Astrocyte of the spinal cord (primary cell): Measurements from ENCODE around the gene KCNQ1.

ENCODE experiments used
- DNase-seq: peaks from one replicate; pipeline ENCODE4 v3.0.0; 2011; ENCODE audit warnings: low read depth, low spot score
- H3K4me3 ChIP-seq: 2 replicates; pipeline ENCODE4 v1.5.1; 2011; ENCODE audit warnings: low read depth, mild to moderate bottlenecking, low read length, moderate library complexity
- in situ Hi-C: cut with HindIII; loops from 2 replicates; pipeline ENCODE4 v1.10.0; 2017; ENCODE audit warnings: low sequenced_read_pairs
- TF ChIP-seq, protein P1 (sequence below): IDR thresholded peaks from 2 replicates; pipeline ENCODE4 v1.5.1; 2012; ENCODE audit warnings: low read depth, mild to moderate bottlenecking, low read length, inconsistent platforms

Gene KCNQ1

DNA sequence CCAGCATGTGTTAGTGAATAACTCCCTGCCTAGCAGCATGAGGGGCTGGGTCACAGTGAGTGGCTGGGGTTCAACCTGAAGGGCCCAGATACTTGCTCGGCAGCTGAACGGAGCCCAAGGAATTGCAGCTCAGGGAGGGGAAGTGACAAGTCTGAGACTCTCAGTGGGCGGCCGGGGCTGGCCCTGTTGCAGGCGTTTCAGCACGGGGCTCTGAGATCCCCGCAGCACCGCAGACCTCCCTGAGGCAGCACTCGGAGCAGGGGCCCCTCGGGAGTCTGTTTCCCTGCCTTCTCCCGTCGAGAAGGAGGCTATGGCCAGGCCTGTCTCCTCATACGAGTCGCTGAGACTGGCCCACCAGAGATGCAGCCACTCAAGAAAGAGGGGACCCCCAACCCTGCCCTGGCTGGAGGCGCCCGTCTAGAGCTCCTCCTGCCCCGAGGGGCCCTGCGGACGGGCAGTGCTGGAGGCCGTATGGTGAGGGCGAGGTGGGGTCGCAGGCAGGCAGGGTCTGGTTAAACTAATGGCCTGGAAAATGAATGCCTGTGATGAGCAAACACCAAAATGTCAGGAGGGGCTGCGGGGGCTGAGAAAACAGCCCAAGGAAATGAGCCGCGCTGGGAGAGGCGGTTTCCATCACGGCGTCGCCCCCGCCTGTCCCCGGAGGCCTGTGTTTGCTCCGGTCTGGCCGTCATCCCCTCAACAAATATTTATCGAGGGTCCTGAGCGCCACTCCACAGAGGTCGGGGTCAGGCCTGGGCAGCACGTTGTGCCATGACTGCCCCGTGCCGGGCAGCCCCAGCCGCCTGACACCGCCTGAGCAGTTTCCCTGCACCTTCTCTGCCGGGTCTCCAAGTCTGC lies 35.0 kb upstream of the KCNQ1 start:
- TF ChIP-seq, protein P1, sequence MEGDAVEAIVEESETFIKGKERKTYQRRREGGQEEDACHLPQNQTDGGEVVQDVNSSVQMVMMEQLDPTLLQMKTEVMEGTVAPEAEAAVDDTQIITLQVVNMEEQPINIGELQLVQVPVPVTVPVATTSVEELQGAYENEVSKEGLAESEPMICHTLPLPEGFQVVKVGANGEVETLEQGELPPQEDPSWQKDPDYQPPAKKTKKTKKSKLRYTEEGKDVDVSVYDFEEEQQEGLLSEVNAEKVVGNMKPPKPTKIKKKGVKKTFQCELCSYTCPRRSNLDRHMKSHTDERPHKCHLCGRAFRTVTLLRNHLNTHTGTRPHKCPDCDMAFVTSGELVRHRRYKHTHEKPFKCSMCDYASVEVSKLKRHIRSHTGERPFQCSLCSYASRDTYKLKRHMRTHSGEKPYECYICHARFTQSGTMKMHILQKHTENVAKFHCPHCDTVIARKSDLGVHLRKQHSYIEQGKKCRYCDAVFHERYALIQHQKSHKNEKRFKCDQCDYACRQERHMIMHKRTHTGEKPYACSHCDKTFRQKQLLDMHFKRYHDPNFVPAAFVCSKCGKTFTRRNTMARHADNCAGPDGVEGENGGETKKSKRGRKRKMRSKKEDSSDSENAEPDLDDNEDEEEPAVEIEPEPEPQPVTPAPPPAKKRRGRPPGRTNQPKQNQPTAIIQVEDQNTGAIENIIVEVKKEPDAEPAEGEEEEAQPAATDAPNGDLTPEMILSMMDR: no peak
- no peak for DNase-seq
- no peak overlapping the region for H3K4me3 ChIP-seq
- in situ Hi-C loops: no loop called here

DNA sequence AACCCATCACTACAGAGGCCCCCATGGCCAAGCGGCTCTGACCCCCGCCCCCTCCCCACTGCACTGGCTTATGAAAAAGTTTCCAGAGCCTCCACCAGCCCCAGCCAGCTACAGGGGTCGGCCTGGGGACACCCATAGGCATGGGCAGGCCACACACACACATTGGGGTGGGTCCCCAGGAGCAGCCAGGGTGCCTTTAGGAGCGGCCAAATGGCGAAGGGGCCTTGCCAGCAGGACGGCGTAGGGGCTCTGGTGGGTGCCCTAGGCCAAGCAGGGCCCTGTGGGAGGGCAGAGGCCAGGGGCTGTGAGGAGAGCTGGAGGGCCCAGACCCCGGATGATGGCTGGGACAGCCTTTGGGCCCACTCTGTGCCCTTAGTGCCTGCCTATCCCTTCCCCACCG lies 34.2 kb upstream of the KCNQ1 start:
- H3K4me3 ChIP-seq: no peak overlapping the region
- in situ Hi-C loops: no loop called here
- TF ChIP-seq, protein P1: no peak
- no peak for DNase-seq

DNA sequence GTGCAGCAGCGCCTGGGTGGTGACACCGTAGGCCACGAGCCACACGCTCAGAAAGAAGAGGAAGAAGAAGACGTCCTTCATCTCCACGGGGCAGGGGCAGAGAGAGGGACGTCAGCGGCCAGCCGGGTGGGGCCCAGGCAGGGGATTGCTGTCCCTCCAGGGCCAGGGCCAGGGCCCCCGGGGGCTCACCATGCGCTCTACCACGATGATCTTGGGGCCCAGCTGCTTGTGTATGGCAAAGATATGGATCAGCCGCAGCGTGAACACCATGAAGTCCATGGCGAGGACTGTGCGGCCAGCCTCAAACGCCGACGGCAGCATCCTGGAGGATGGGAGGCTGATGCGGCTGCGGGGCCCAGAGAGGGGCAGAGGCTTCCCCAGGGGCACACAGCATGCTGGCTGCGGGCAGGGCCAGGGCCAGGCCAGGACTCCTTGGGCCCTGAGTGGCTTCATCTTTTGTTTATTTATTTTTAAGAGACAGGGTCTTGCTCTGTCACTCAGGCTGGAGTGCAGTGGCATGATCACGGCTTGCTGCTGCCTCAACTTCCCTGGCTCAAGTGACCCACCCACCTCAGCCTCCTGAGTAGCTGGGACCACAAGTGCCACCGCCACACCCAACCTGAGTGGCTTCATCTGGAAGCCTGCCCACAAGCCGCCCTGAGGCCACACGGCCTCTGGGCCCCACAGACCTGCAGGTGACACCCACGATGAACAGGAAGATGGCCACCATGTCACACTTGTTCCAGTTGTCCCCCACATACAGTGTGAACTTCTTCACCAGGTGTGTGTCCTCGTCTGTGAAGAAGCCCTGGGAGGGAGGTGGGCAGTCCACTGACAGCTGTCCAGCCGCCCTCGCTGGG lies 33.1 kb upstream of the KCNQ1 start:
- in situ Hi-C loops: no loop called here
- no peak overlapping the region for H3K4me3 ChIP-seq
- no peak for DNase-seq
- TF ChIP-seq, protein P1: no peak

DNA sequence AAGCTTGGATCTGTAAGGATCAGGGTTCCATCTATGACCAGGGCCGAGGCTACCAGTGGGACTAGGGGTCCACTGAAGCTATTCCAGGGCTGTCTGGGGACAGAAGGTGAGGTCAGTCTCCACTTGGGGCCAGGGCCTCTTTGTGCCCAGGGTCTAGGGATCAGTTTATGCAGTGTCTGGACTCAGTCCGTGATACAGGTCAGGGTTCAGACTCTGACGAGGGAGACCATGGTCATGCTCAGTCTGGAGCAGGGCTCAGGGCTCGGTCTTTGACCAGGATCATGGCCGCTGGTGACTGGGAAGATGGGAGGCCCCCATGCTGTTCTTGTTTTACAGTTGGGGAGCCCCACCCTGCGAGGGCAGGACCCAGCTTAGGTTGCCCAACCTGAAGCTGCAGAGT lies 32.5 kb upstream of the KCNQ1 start:
- in situ Hi-C loops: no loop called here
- H3K4me3 ChIP-seq: no peak overlapping the region
- DNase-seq: no peak

DNA sequence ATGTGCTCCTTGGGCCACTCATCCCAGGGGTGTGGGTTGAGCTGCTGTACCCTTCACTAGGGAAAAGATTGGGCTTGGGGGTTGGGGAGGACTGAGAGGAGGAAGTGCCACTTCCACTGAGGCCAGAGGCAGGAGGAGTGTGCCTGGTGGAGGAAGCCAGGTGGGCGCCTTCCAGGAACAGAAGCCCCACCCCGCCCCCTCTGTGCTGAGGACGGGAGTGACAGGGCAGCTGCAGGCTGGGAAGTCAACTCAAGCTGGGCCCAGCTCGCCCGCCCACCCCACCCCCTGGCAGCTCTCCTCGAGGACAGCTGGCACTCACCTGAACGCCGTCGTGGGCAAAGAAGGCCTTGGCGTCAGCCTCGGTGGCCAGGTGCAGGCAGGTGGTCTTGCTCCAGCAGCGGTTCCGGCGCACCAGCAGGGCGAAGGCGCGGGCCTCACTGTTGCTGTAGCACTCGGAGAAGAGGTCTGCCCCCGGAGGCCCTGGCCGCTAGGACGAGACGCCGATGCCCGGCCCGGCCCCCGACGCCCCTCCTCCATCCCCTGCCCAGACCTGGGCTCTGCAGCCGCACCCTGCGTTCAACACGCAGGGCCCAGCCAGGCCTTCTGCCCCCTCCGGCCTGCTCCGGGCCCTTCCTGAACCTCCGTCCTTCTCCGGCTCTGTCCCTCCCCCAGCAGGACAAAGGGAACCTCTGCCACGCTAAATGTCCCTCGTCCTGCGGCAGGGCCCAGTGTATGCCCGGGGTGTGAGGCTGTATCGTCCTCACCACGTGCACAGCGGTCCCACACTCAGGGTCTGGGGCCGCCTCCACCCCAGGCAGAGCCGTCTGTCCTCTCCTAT lies 30.8 kb upstream of the KCNQ1 start:
- TF ChIP-seq, protein P1: no peak
- H3K4me3 ChIP-seq: no peak overlapping the region
- no peak for DNase-seq
- in situ Hi-C loops: no loop called here

More for the DNA sequence above, 32.5 kb upstream of the KCNQ1 start:
- TF ChIP-seq, protein P1: no peak

DNA sequence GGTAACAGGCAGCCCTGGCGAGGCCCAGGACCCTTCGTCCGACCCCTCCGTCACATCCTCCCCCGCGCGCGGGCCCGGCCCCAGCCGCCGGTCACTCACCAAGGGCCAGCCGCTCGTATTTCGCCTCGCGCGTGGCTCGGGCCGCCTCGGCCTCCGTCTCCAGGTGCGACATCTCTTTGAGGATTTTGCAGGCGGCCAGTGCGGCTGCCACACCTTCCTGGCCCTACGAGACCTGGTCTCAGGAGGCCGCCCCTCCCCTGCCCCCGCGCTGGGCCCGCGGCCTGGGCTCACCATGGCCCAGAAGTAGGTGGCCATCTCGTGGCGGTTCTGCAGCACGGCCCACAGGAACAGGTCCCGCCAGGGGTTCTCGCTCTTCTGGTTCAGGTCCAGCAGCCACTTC lies 30.2 kb upstream of the KCNQ1 start:
- TF ChIP-seq, protein P1: no peak
- H3K4me3 ChIP-seq: no peak overlapping the region
- no peak for DNase-seq
- in situ Hi-C loops: no loop called here
